Stimulated activated CD8-positive, alpha-beta memory T cell treated with anti-CD3 and anti-CD28 coated beads, Interleukin-15, amount 100 ng/mL, for 4 hours (primary cell): ENCODE data around the gene KNTC1.
"Not testable (repeated sequence)": the region's sequence is repeated elsewhere in the genome, so short reads cannot be mapped to it uniquely, and the experiment has no call there.

Experiments used
- DNase-seq, 2 donors: peaks; one replicate each; pipeline ENCODE4 v3.0.0-alpha.2; 2020; ENCODE audit warnings: low read depth in 2 of 2

KNTC1 gene

GRCh38 chr12:122558745-122559641, 31.9 kb downstream of the KNTC1 start:
- DNase-seq: no peak

GRCh38 chr12:122560138-122560537, 33.1 kb downstream of the KNTC1 start:
- DNase-seq: no peak

- no peak for DNase-seq
Observed at GRCh38 chr12:122563361-122563760, 36.3 kb downstream of the KNTC1 start.

GRCh38 chr12:122566816-122567215, 39.8 kb downstream of the KNTC1 start:
- not testable (repeated sequence) for DNase-seq

GRCh38 chr12:122569288-122569687, 42.2 kb downstream of the KNTC1 start:
- no peak for DNase-seq

- not testable (repeated sequence) for DNase-seq
Observed at GRCh38 chr12:122570006-122570405, 43.0 kb downstream of the KNTC1 start.

- DNase-seq: no peak
Observed at GRCh38 chr12:122571821-122572220, 44.8 kb downstream of the KNTC1 start.

- DNase-seq: not testable (repeated sequence)
Observed at GRCh38 chr12:122583294-122583693, 56.2 kb downstream of the KNTC1 start.

- DNase-seq: no peak
Observed at GRCh38 chr12:122584177-122584863, 57.3 kb downstream of the KNTC1 start.

- no peak for DNase-seq
Observed at GRCh38 chr12:122590990-122591389, 63.9 kb downstream of the KNTC1 start.

GRCh38 chr12:122591966-122592365, 64.9 kb downstream of the KNTC1 start:
- not testable (repeated sequence) for DNase-seq

- not testable (repeated sequence) for DNase-seq
Observed at GRCh38 chr12:122592543-122592942, 65.5 kb downstream of the KNTC1 start.

GRCh38 chr12:122593910-122594309, 66.9 kb downstream of the KNTC1 start:
- no peak for DNase-seq

- DNase-seq: no peak
Observed at GRCh38 chr12:122596838-122597237, 69.8 kb downstream of the KNTC1 start.

GRCh38 chr12:122602456-122602855, 75.4 kb downstream of the KNTC1 start:
- DNase-seq: no peak

- DNase-seq: no peak
Observed at GRCh38 chr12:122604993-122605392, 77.9 kb downstream of the KNTC1 start.

GRCh38 chr12:122609732-122610131, 82.7 kb downstream of the KNTC1 start:
- no peak for DNase-seq

GRCh38 chr12:122610207-122610606, 83.2 kb downstream of the KNTC1 start:
- no peak for DNase-seq

GRCh38 chr12:122610911-122611310, 83.9 kb downstream of the KNTC1 start:
- no peak for DNase-seq

- no peak for DNase-seq
Observed at GRCh38 chr12:122614839-122615238, 87.8 kb downstream of the KNTC1 start.

- no peak for DNase-seq
Observed at GRCh38 chr12:122615780-122616179, 88.7 kb downstream of the KNTC1 start.

- no peak for DNase-seq
Observed at GRCh38 chr12:122635471-122635870, 108.4 kb downstream of the KNTC1 start.

- DNase-seq: no peak
Observed at GRCh38 chr12:122643207-122643805, 116.3 kb downstream of the KNTC1 start.
